ENCODE results near the gene FBXW8. TPM values are rescaled to one million over a fixed set of nuclear protein-coding genes. Genes with fewer than 3 reads are reported as not detected.

Gene FBXW8
- total RNA-seq, 4 donors from 2014 or later, result 7.8 to 29.9 (median 10.3) TPM

DNA sequence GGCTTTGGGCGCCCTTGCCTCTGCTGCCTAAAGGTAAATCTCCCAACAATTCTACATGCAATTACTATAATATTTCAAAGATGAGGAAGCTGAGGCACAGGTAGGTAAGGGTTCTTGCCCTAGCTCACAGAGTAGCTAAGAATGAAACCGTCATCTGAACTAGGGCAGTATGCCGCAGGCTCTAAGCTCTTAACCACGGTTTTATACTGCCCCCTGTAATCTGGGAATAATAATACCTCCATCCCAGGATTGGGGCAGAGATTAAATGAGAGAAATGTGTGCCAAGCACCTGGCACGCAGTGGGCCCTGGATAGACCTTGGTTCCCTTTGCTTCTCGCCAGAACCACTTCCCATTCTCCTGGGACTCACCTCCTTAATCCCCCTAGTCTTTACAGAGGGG is 28.0 kb upstream of the FBXW8 start:
- TF ChIP-seq POLR2AphosphoS5 (IDR thresholded peaks at IDR 0.05) (no peak), POLR2A (IDR thresholded peaks at IDR 0.05) (no peak), EP300 (IDR thresholded peaks at IDR 0.05; ENCODE audit: low read depth) (no peak)
- H3K27me3 ChIP-seq, result peaks cover 73% of the 10 kb centered on the region

DNA sequence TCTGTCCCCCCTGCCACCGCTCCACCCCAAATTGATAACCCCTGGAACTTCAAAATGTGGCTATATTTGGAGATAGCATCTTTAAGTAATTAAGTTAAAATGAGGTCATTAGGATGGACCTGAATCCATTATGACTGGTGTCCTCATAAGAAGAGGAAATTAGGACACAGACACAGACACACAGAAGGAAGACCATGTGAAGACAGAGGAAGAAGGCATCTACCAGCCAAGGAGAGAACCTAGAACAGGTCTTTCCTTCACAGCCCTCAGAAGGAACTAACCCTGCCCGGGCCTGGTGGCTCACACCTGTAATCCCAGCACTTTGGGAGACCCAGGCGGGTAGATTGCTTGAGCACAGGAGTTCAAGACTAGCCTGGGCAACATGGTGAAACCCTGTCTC is 25.9 kb upstream of the FBXW8 start:
- H3K4me3 ChIP-seq, result no peak overlapping the region
- H3K36me3 ChIP-seq, result no peaks in the 10 kb centered on the region
- no peaks in the 10 kb centered on the region for H3K9me3 ChIP-seq
- no peak for TF ChIP-seq POLR2AphosphoS5 (IDR thresholded peaks at IDR 0.05)
- no peak for TF ChIP-seq POLR2A (IDR thresholded peaks at IDR 0.05)
- no peak for TF ChIP-seq EP300 (IDR thresholded peaks at IDR 0.05; ENCODE audit: low read depth)
- TF ChIP-seq, protein P1, sequence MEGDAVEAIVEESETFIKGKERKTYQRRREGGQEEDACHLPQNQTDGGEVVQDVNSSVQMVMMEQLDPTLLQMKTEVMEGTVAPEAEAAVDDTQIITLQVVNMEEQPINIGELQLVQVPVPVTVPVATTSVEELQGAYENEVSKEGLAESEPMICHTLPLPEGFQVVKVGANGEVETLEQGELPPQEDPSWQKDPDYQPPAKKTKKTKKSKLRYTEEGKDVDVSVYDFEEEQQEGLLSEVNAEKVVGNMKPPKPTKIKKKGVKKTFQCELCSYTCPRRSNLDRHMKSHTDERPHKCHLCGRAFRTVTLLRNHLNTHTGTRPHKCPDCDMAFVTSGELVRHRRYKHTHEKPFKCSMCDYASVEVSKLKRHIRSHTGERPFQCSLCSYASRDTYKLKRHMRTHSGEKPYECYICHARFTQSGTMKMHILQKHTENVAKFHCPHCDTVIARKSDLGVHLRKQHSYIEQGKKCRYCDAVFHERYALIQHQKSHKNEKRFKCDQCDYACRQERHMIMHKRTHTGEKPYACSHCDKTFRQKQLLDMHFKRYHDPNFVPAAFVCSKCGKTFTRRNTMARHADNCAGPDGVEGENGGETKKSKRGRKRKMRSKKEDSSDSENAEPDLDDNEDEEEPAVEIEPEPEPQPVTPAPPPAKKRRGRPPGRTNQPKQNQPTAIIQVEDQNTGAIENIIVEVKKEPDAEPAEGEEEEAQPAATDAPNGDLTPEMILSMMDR (IDR thresholded peaks at IDR 0.05), result no peak
- 75 to 85% methylated on average over 2 to 3 of the region's 3 CpGs for WGBS, 2 donors (ENCODE audit: low coverage in 1 of 2)
- in situ Hi-C loops (cut with MboI; ENCODE audit: low pct_ligation_motif_present in 1 of 4, low pct_unique_long_range_greater_than_20kb in 1 of 4, low sequenced_read_pairs in 3 of 4) (no loop called here), intact Hi-C loops (cut with DNase I; ENCODE audit: low total_unique reads) (no loop called here)
- H3K27me3 ChIP-seq, result peaks cover 51% of the 10 kb centered on the region
- peaks cover 10 to 24% (median 18%) of the 10 kb centered on the region in 4 donors for H3K4me1 ChIP-seq
- no peak overlapping the region for H3K27ac ChIP-seq
- no peak for DNase-seq

More for the DNA sequence above, 28.0 kb upstream of the FBXW8 start:
- no peak for DNase-seq
- WGBS, 2 donors (ENCODE audit: low coverage in 1 of 2), result 26% methylated on average over 6 of the region's 6 CpGs; no CpG with 5 or more reads in 1 of the 2 donors
- Histone ChIP-seq H3K36me3 (no peaks in the 10 kb centered on the region), H3K4me3 (no peak overlapping the region), H3K9me3 (no peaks in the 10 kb centered on the region), H3K4me1 (peaks cover 10 to 41% (median 33%) of the 10 kb centered on the region in 4 donors), H3K27ac (no peak overlapping the region)
- intact Hi-C loops (cut with DNase I; ENCODE audit: low total_unique reads), result no loop called here
- in situ Hi-C loops (cut with MboI; ENCODE audit: low pct_ligation_motif_present in 1 of 4, low pct_unique_long_range_greater_than_20kb in 1 of 4, low sequenced_read_pairs in 3 of 4), result no loop called here

DNA sequence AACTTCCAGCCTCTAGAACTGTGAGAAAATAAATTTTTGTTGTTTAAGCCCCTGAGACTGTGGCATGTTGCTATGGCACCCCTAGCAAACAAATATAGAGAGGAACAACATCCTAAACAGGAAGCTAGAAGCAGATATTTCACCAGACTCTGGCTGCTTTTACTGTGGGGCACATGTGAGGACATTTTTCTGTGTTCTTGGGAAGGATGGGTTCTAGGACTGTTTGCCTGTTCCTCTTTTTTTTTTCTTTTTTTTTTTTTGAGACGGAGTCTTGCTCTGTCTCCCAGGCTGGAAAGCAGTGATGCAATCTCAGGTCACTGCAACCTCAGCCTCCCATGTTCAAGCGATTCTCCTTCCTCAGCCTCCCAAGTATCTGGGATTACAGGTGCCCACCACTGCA is 25.3 kb upstream of the FBXW8 start:
- intact Hi-C loops (cut with DNase I; ENCODE audit: low total_unique reads) (no loop called here), in situ Hi-C loops (cut with MboI; ENCODE audit: low pct_ligation_motif_present in 1 of 4, low pct_unique_long_range_greater_than_20kb in 1 of 4, low sequenced_read_pairs in 3 of 4) (no loop called here)
- Histone ChIP-seq H3K4me1 (peaks cover 10 to 18% (median 14%) of the 10 kb centered on the region in 4 donors), H3K4me3 (no peak overlapping the region), H3K27me3 (peaks cover 45% of the 10 kb centered on the region), H3K9me3 (no peaks in the 10 kb centered on the region), H3K36me3 (no peaks in the 10 kb centered on the region), H3K27ac (no peak overlapping the region)
- no peak for DNase-seq
- TF ChIP-seq EP300 (IDR thresholded peaks at IDR 0.05; ENCODE audit: low read depth) (no peak), POLR2AphosphoS5 (IDR thresholded peaks at IDR 0.05) (no peak), POLR2A (IDR thresholded peaks at IDR 0.05) (no peak)
- 50 to 69% methylated on average over 1 to 2 of the region's 2 CpGs for WGBS, 2 donors (ENCODE audit: low coverage in 1 of 2)

DNA sequence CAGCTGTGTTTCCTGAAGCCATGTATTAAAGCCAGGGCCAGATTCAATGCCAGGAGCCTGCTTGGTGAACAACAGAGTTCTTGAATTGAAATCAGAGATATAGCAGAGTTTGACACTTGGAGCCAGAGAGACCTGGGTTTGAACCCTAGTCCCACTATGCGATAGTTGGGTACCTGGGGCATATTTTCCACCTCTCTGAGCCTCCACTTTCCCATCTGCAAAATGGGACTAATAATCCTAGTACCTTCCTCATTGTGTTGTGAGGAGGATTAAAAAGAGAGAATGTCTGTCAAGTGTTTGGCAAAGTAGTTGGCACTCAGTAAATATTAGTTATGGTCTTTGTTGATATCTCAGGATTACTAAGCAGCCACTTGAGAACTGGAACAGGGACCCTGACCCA is 23.5 kb upstream of the FBXW8 start:
- H3K4me1 ChIP-seq, result peaks cover 0 to 5% (median 2%) of the 10 kb centered on the region in 4 donors
- peaks cover 28% of the 10 kb centered on the region for H3K27me3 ChIP-seq
- intact Hi-C loops (cut with DNase I; ENCODE audit: low total_unique reads), result no loop called here
- no peaks in the 10 kb centered on the region for H3K9me3 ChIP-seq
- in situ Hi-C loops (cut with MboI; ENCODE audit: low pct_ligation_motif_present in 1 of 4, low pct_unique_long_range_greater_than_20kb in 1 of 4, low sequenced_read_pairs in 3 of 4), result no loop called here
- no peak overlapping the region for H3K4me3 ChIP-seq
- DNase-seq, result no peak
- no peak for TF ChIP-seq POLR2AphosphoS5 (IDR thresholded peaks at IDR 0.05)
- no peak for TF ChIP-seq POLR2A (IDR thresholded peaks at IDR 0.05)
- TF ChIP-seq, protein P1 (IDR thresholded peaks at IDR 0.05), result no peak
- no peak for TF ChIP-seq EP300 (IDR thresholded peaks at IDR 0.05; ENCODE audit: low read depth)
- no peaks in the 10 kb centered on the region for H3K36me3 ChIP-seq
- WGBS, 2 donors (ENCODE audit: low coverage in 1 of 2), result 95% methylated on average over 1 of the region's 1 CpG; no CpG with 5 or more reads in 1 of the 2 donors
- no peak overlapping the region for H3K27ac ChIP-seq

DNA sequence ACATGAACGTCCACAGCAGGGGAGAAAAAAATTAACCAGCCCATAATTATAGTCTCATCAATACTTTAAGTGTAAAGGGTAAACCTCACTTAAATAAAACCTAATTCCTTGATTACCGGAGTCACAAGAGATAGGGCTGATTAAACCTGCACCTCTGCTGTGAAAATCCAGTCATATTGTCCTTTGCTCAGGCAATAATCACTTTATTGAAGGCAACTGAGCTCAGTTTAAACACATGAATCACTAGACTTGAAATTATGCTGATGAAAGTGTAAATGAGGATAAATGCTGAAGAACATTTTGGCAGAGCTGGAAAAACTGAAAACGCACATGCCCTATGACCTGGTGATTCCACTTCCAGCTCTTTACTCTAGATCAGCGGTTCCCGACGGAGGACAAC is 22.9 kb upstream of the FBXW8 start:
- no peak overlapping the region for H3K27ac ChIP-seq
- TF ChIP-seq POLR2AphosphoS5 (IDR thresholded peaks at IDR 0.05) (no peak), EP300 (IDR thresholded peaks at IDR 0.05; ENCODE audit: low read depth) (no peak), POLR2A (IDR thresholded peaks at IDR 0.05) (no peak)
- TF ChIP-seq, protein P1 (IDR thresholded peaks at IDR 0.05), result no peak
- no peaks in the 10 kb centered on the region for H3K36me3 ChIP-seq
- no peak for DNase-seq
- in situ Hi-C loops (cut with MboI; ENCODE audit: low pct_ligation_motif_present in 1 of 4, low pct_unique_long_range_greater_than_20kb in 1 of 4, low sequenced_read_pairs in 3 of 4), result no loop called here
- H3K4me3 ChIP-seq, result no peak overlapping the region
- intact Hi-C loops (cut with DNase I; ENCODE audit: low total_unique reads), result no loop called here
- H3K27me3 ChIP-seq, result peaks cover 22% of the 10 kb centered on the region
- no peaks in the 10 kb centered on the region for H3K9me3 ChIP-seq
- peaks cover 0 to 5% (median 0%) of the 10 kb centered on the region in 4 donors for H3K4me1 ChIP-seq
- WGBS, 2 donors (ENCODE audit: low coverage in 1 of 2), result 54 to 56% methylated on average over 6 of the region's 6 CpGs

Data from transverse colon (tissue), 4 donors.